Caki2 (cell line): ENCODE data around the gene PTPRH. TPM values are rescaled to one million over a fixed set of nuclear protein-coding genes. Genes with fewer than 3 reads are reported as not detected.

ENCODE experiments used
- DNase-seq: peaks from one replicate; pipeline ENCODE4 v3.0.0-alpha.2; 2015; ENCODE audit warnings: low read depth
- in situ Hi-C: cut with HindIII; loops from 2 replicates; pipeline ENCODE4 v1.10.0; 2016; ENCODE audit warnings: low sequenced_read_pairs, low pct_unique_long_range_greater_than_20kb, mixed read lengths
- total RNA-seq: library from RNA; depleted of rRNA; stranded (reverse); fragments of >200 nt; shearing (Covaris generic); gene quantifications from 2 replicates; pipeline ENCODE4 v1.2.3, GENCODE V29; 2014; ENCODE audit warnings: low replicate concordance

The PTPRH gene
- total RNA-seq, 1 experiment from 2014 or later: 30.0 TPM

GRCh38 chr19:55198651-55199050 lies 10.7 kb downstream of the PTPRH start:
- in situ Hi-C loops: no loop called here

GRCh38 chr19:55197528-55197927 lies 11.8 kb downstream of the PTPRH start:
- in situ Hi-C loops: no loop called here
- no peak for DNase-seq

More at GRCh38 chr19:55198651-55199050, 10.7 kb downstream of the PTPRH start:
- no peak for DNase-seq

- in situ Hi-C loops: no loop called here
- no peak for DNase-seq
Observed at GRCh38 chr19:55196803-55197202, 12.5 kb downstream of the PTPRH start.

- in situ Hi-C loops: no loop called here
- DNase-seq: no peak
Observed at GRCh38 chr19:55193481-55193880, 15.8 kb downstream of the PTPRH start.

GRCh38 chr19:55189403-55189835 lies 19.9 kb downstream of the PTPRH start:
- in situ Hi-C loops: no loop called here
- peak; percentile 96 for DNase-seq

DNA sequence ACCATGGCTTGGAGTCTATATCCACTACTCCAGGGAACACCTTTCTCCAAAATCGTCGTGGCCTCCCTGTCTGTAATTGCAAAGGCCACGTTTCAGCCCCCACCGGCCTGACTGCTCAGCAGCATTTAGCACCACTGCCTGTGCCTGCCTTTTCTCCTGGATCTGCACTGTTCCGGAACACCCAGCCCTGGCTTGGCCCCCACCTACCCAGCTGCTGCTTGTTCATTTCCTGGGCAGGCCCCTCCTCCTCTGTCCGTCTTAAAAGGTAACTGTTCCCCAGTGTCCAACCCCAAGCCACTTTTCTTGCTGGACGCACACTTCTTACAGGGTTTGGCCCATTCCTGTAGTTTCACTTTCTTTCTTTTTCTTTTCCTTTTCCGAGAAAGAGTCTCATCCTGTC lies 20.7 kb downstream of the PTPRH start:
- DNase-seq: peak; percentile 56
- in situ Hi-C loops: no loop called here

DNA sequence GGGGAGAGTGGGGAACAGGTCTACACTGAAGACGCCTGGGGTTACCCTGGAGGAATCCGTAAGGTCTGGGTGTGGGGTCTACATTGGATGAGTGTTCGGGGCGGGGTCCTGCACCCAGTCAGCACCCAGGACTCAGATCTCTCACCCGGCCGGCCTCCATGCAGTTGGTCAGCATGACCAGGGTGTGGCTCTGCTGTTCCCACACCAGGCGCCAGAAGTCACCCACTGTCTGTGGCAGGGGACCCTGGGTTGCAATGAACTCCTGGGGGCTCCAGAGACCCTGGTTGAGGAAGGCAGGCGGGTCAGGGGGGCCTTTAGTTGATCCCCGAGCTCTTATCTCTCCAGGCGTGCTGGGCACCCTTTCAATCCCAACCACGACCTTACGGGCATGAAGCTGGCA lies 23.2 kb downstream of the PTPRH start:
- in situ Hi-C loops: no loop called here

DNA sequence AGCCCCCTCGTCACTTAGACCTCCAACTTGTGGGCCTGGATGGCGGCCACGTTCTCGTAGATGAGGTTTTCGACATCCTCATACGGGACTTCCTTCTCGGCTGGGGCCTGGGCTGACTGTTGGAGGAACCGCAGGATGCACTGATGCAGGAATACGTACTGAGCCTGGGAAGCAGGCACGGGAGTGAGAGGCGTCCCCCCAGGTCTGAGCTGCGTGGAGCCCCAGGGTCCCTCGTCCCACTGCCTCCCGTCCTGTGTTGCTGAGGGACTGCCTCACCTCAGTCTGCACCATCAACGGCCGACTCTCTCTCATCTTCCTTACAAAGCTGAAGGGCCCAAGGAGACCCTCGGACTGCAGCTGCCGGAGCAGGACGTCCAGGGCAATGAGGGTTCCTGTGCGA lies 27.6 kb downstream of the PTPRH start:
- in situ Hi-C loops: no loop called here
- DNase-seq: no peak

More for the DNA sequence above, 23.2 kb downstream of the PTPRH start:
- DNase-seq: no peak

DNA sequence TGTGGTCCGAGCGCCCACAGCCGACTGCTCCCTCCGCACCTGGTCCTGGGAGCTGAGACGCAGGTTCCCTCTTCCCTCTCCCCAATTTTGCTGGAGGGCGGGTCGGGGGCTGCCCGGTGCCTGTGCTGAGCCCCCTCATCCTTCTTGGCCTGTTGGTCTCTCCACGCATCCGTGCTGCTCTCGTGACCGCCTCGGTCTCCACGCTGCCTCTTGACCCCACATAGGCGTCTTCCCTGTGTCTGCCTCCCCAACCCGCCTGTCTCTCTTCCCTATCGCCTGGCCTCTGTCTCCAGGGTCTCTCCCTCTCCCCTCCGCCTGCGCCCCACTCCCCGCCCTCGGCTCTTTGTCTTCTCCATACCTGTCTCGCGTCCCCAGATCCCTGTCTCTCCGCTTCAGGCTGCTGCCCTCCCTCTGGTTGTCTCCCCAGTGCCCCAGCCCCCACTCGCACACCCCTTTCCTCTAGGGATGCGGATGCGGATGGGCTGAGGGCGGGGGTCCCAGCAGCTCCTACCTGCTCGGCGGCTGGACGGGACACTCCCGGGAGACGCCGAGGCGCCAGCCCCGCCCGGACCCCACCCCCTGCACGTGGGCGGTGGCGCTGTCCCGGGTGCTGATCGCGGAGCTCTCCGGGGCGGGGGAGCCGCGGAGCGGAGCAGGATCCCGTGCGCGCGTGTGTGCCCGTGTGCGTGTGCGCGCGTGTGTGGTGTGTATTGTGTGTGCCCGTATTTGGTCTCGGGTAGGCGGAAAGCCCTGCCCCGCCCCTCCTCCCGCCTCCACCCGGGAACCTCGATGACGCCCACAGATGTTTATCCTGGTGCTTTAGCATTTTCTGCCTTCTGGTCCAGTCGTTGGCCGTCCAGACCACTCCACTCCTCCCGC lies 29.5 kb downstream of the PTPRH start, which contains the start of gene SYT5:
Gene SYT5 (minus strand): TSS at position 684 of the 879 bp plus-strand sequence. CDS start 1,248 bp downstream, outside the sequence.
- in situ Hi-C loops: loop anchor here (10.0 kb wide), 2 partner anchors 235 to 445 kb away; partner anchors contain the start of gene ZNF784
- DNase-seq: peak; percentile 58

DNA sequence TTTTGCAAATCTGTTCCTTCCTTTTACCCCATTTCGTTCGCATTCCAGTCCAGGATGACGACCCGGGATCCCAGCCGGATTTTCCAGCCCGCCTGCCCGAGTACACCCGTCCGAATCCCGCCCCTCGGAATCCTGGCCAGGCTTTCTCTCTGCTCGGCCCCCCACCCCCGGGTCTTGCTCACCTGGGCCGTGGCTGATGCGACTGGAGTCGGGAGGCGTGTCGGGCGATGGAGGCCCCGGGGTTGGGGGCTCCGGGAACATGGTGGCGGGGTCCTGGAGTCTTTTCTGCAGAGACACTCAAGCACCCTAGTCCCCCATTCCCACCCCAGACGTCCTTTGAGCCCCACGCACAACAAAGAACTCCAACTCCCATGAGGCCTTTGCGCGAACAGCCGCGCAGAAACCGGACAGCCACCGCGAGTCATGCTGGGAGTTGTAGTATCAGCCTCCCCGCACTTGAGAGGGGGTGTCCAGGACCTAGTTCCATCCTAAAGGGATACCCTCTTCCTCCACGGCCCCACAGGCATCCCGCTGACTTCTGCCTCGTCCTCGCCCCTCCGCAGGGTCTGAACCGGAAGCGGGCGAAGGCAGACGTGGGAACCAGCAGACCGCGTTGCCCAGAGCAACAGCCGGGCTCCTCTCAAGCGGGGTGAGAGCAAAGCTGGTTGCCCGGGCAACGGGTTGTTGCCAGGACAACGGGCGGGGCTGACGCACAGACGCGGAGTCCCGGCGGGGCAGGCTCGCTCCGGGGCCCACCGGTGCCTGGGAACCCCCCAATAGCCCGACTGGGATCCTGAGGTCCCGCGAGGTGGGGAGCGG lies 30.3 kb downstream of the PTPRH start:
- in situ Hi-C loops: loop anchor here (10.0 kb wide), 2 partner anchors 236 to 446 kb away; partner anchors contain the start of gene ZNF784

GRCh38 chr19:55176076-55176475 lies 33.2 kb downstream of the PTPRH start:
- in situ Hi-C loops: loop anchor here (10.0 kb wide), 2 partner anchors 239 to 449 kb away; partner anchors contain the start of gene ZNF784
- no peak for DNase-seq

More for the DNA sequence above, 30.3 kb downstream of the PTPRH start:
- no peak for DNase-seq

GRCh38 chr19:55175117-55175867 lies 34.0 kb downstream of the PTPRH start:
- no peak for DNase-seq
- in situ Hi-C loops: loop anchor here (10.0 kb wide), 2 partner anchors 240 to 450 kb away; partner anchors contain the start of gene ZNF784

- DNase-seq: no peak
- in situ Hi-C loops: loop anchor here (10.0 kb wide), 2 partner anchors 240 to 450 kb away; partner anchors contain the start of gene ZNF784
Observed at GRCh38 chr19:55174425-55175116, 34.7 kb downstream of the PTPRH start.

GRCh38 chr19:55173714-55174409 lies 35.4 kb downstream of the PTPRH start:
- DNase-seq: no peak

DNA sequence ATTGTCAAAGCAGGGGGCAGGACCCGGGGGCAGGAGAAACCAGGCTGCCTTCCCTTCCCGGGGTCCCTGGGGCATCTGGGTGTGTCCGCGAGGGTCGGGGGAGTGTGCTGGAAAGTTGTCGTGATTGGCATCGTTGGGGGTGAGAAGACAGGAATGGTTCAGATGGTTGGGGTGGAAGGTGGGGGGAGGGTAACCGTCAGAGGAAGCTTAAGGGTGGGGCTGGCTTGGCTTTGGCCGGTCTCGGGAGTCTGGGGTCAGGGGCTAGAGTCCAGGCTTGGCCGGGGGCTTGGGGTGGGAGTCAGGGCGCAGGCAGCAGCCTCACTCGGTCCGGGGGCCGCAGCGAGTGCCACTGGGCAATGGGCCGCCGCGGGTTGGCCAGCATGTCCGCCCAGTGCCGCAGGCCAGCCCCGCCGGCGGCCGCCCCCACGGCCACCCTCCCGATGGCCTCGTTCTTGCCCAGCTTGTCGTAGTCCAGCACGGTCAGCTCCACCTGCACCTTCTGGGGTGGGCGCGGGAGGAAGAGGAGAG lies 36.1 kb downstream of the PTPRH start:
- in situ Hi-C loops: loop anchor here (10.0 kb wide), 2 partner anchors 242 to 452 kb away; partner anchors contain the start of gene ZNF784
- DNase-seq: no peak

More at GRCh38 chr19:55173714-55174409, 35.4 kb downstream of the PTPRH start:
- in situ Hi-C loops: loop anchor here (10.0 kb wide), 2 partner anchors 241 to 451 kb away; partner anchors contain the start of gene ZNF784

DNA sequence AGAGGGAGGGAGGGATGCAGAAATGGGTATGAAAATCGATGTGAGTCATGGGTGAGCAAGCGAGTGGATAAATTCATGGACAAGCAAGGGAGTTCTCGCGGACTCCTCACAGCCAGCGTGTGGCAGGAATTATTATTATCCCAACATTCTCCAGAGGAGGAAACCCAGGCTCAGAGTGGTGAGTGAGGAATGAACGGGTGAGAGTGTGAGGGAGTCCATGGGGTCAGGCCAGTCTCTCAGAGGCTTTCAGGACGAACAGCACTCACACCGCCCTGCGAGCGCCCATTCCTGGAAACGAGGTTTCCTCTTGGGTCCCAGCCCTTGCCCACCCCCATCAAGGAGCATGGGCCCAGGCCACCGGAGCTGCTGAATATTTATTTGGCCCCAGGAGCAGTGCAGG lies 36.6 kb downstream of the PTPRH start:
- DNase-seq: no peak

More for the DNA sequence above, 36.6 kb downstream of the PTPRH start:
- in situ Hi-C loops: loop anchor here (10.0 kb wide), 2 partner anchors 242 to 452 kb away; partner anchors contain the start of gene ZNF784
